Brain microvascular endothelial cell (primary cell): ENCODE results near the gene KATNB1.
"Not testable (repeated sequence)": the region's sequence is repeated elsewhere in the genome, so short reads cannot be mapped to it uniquely, and the experiment has no call there.

ENCODE experiments used
- DNase-seq: peaks from one replicate; pipeline ENCODE4 v3.0.0-alpha.2; 2020
- H3K27ac ChIP-seq: fragments of 250-450 bp; sonication (Bioruptor Pico); 2 replicates; pipeline ENCODE4 v1.5.1; 2020; ENCODE audit warnings: mild to moderate bottlenecking, moderate library complexity
- H3K27me3 ChIP-seq: fragments of 250-450 bp; sonication (Bioruptor Pico); replicated peaks from 2 replicates; pipeline ENCODE4 v1.5.1; 2020; ENCODE audit warnings: mild to moderate bottlenecking
- H3K36me3 ChIP-seq: fragments of 250-450 bp; sonication (Bioruptor Pico); replicated peaks from 2 replicates; pipeline ENCODE4 v1.5.1; 2020; ENCODE audit warnings: mild to moderate bottlenecking
- H3K4me3 ChIP-seq: 2 replicates; pipeline ENCODE4 v1.5.1; 2011; ENCODE audit warnings: low read depth, mild to moderate bottlenecking, control low read depth, low read length, moderate library complexity
- in situ Hi-C: cut with HindIII; loops from 2 replicates; pipeline ENCODE4 v1.10.0; 2017; ENCODE audit warnings: low sequenced_read_pairs, low pct_ligation_motif_present
- TF ChIP-seq, protein P1 (sequence below): IDR thresholded peaks from 2 replicates; pipeline ENCODE4 v1.5.1; 2011; ENCODE audit warnings: low read depth, mild to moderate bottlenecking, moderate library complexity, low read length, control low read depth, inconsistent platforms; ENCODE audit errors: missing control alignments

Gene KATNB1

DNA sequence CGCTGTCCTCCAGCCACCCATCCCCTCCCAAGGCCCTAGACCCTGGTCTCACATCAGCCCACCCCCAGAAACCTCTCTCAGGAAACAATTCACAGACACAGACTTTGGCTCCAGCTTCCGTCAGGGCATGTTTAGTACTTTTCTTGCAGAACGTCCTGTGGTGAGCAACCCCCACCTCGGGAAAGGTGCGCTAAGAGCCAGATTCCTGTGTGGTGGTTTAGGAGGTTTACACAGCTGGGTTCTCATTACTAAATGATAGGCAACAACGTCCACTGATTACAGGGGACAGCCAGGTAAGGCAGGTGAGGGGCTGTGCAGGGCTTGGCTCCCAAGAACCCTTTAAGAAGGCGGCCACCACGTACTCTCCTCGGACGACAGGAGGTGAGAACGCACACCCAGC lies 37.4 kb downstream of the KATNB1 start:
- Histone ChIP-seq H3K27ac (no peak overlapping the region), H3K4me3 (no peak overlapping the region), H3K36me3 (peaks cover 41% of the 10 kb centered on the region), H3K27me3 (no peaks in the 10 kb centered on the region)
- in situ Hi-C loops, result no loop called here
- no peak for DNase-seq
- TF ChIP-seq, protein P1, sequence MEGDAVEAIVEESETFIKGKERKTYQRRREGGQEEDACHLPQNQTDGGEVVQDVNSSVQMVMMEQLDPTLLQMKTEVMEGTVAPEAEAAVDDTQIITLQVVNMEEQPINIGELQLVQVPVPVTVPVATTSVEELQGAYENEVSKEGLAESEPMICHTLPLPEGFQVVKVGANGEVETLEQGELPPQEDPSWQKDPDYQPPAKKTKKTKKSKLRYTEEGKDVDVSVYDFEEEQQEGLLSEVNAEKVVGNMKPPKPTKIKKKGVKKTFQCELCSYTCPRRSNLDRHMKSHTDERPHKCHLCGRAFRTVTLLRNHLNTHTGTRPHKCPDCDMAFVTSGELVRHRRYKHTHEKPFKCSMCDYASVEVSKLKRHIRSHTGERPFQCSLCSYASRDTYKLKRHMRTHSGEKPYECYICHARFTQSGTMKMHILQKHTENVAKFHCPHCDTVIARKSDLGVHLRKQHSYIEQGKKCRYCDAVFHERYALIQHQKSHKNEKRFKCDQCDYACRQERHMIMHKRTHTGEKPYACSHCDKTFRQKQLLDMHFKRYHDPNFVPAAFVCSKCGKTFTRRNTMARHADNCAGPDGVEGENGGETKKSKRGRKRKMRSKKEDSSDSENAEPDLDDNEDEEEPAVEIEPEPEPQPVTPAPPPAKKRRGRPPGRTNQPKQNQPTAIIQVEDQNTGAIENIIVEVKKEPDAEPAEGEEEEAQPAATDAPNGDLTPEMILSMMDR, result no peak

DNA sequence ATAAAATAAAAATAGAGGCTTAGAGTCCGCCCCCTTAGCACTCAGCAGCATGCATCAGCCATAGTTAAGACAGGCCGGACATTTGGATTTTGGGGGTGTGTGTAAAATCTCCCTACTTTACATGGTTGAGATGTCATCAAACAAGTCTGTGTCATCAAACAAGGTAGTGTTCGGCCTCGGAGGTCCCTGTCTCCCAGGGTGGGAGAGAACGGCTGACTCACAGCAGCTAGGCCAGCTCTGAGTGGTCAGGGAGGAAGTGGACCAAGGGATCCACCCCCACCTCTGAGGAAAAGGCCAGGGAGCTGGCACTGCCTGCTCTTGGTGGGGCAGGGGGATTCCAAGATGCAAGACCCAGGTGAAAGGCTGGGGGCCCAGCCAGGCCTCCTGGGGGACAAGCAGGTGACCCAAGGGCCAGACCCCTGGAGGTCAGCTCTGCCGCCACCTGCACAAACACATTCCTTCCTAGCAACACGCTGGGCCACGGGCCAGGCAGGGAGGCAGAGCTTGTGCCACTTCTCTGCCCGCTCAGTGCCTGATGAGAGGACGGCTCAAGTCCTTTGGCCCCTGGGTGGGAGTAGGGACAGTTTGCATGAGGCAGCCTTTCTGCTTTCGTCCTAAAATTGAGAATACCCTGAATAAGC lies 38.2 kb downstream of the KATNB1 start:
- Histone ChIP-seq H3K27ac (no peak overlapping the region), H3K4me3 (no peak overlapping the region), H3K27me3 (no peaks in the 10 kb centered on the region), H3K36me3 (peaks cover 35% of the 10 kb centered on the region)
- in situ Hi-C loops, result no loop called here
- TF ChIP-seq, protein P1, result no peak
- DNase-seq, result peak; percentile 23

DNA sequence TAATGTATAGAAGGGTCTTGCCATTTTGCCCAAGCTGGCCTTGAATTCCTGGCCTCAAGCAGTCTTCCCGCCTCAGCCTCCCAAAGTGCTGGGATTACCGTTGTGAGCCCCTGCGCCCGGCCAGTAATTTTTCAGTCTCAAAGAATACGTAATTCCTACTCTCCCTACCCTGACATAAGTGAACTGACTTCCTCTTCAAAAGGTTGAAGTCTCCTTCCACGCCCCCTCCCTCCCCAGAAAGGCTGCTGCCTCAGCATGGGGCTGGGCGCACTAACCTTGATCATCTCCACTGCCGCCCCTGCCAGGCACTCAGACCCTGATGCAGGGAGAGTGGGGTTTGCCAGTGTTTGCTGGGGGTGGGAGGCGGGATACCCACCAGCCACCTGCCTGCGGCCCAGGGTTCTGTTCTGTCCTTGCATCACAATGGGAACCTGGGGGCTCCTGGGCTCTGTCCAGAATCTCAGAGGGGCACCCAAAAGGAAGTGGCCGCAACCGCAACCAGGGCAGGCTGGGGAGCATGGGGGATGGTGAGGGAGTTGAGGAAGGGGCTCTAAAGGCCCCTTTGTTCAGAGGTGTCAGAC lies 39.2 kb downstream of the KATNB1 start:
- no peak for DNase-seq
- Histone ChIP-seq H3K27ac (no peak overlapping the region), H3K36me3 (peaks cover 28% of the 10 kb centered on the region), H3K4me3 (no peak overlapping the region), H3K27me3 (no peaks in the 10 kb centered on the region)
- TF ChIP-seq, protein P1, result no peak
- in situ Hi-C loops, result no loop called here

DNA sequence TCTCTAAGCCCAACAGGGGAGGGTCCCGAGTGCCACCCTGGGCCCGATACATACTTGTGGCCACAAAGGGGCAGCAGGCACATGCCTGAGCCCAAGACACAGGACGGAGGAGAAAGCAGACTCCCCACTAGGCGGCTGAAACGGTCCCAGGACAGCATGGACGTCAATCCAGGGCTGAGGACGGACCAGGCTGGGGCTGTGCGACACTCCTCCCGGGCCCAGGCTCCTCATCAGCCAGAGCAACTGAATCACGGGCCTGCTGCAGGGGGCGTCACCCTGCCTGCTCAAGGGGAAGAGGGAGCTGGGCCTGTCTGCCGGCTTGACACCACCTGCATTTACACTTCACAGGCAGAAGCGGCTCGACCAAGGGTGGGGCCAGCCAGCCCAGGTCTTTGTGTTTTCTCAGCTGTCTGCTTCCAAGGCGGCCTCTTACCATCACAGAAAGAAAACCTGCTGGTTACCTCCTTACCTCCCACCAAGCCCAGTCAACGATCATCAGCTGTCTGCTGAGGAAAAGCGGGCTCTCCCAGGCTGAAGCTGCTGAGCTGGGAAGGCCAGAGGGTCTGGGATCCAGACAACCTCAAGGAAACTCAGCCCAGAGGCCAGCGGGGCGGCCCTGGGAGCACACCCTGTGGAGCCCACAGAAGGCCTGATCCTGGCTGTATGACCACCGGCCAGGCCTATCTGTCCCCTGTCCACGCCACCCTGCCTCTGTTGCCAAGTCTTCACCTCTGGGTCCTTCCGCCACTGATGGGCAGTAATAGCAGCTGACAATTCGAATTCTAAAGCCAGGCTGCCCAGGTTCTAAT lies 40.3 kb downstream of the KATNB1 start:
- no peak overlapping the region for H3K27ac ChIP-seq
- in situ Hi-C loops, result no loop called here
- DNase-seq, result peak; percentile 34
- no peak overlapping the region for H3K4me3 ChIP-seq
- H3K27me3 ChIP-seq, result no peaks in the 10 kb centered on the region
- TF ChIP-seq, protein P1, result peak; percentile 55
- H3K36me3 ChIP-seq, result peaks cover 25% of the 10 kb centered on the region

DNA sequence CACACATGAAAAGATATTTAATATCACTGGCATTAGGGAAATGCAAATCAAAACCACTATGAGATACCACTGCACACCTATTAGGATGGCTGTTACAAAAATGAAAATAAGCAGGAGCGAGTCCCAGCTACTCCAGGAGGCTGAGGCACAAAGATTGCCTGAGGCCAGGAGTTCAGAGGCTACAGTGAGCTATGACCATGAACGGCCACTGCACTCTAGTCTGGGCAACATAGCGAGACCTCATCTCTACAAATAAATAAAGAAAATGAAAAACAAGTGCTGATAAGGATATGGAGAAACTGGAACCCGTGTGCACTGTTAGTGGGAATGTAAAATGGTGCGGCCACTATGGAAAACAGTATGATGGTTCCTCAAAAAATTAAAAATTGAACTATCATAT lies 43.1 kb downstream of the KATNB1 start:
- TF ChIP-seq, protein P1, result no peak
- no peak overlapping the region for H3K27ac ChIP-seq
- DNase-seq, result no peak
- no peak overlapping the region for H3K4me3 ChIP-seq
- in situ Hi-C loops, result no loop called here
- H3K36me3 ChIP-seq, result peaks cover 21% of the 10 kb centered on the region
- no peaks in the 10 kb centered on the region for H3K27me3 ChIP-seq

DNA sequence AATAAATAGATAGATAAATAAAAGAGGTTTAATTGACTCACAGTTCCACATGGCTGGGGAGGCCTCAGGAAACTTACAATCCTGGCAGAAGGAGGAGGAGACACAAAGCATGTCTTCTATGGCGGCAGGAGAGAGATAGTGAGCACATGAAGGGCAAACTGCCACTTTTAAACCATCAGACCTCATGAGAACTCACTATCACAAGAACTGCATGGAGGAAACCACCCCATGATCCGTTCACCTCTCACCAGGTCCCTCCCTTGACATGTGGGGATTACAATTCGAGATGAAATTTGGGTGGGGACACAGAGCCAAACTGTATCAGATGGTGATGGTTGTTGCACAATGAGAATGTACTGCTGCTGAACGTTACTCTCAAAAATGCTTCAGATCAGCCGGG lies 44.3 kb downstream of the KATNB1 start:
- H3K36me3 ChIP-seq, result peaks cover 31% of the 10 kb centered on the region
- in situ Hi-C loops, H3K4me3 ChIP-seq, DNase-seq, H3K27me3 ChIP-seq, H3K27ac ChIP-seq: not testable (repeated sequence)
